Measurements from ENCODE around the gene MCF2L. TPM values are rescaled to one million over a fixed set of nuclear protein-coding genes. Genes with fewer than 3 reads are reported as not detected.

The MCF2L gene
- total and polyA plus RNA-seq, 5 donors from 2014 or later, result 0.34 to 22.2 (median 1.3) TPM

- Histone ChIP-seq H3K36me3 (ENCODE audit: control insufficient read depth, insufficient read depth, low read length) (no peaks in the 10 kb centered on the region), H3K9me3 (ENCODE audit: control insufficient read depth in 2 of 2, low read length in 2 of 2) (no peaks in the 10 kb centered on the region), H3K27ac (ENCODE audit: insufficient read depth, low read length, poor library complexity, severe bottlenecking) (no peak overlapping the region), H3K27me3 (ENCODE audit: control insufficient read depth, insufficient read depth, low read length) (peaks cover 2% of the 10 kb centered on the region), H3K4me1 (ENCODE audit: control insufficient read depth, insufficient read depth, low read length, poor library complexity, severe bottlenecking) (no peaks in the 10 kb centered on the region), H3K4me3 (ENCODE audit: low read depth, low read length) (no peak overlapping the region)
- peaks cover 0 to 3% (median 0%) of the 10 kb centered on the region in 7 donors for H3K9me3 Mint-ChIP-seq
- H3K4me3 Mint-ChIP-seq, result no peak overlapping the region
- no peaks in the 10 kb centered on the region for H3K36me3 Mint-ChIP-seq
- H3K4me1 Mint-ChIP-seq, result no peaks in the 10 kb centered on the region
- no peak for ATAC-seq (ENCODE audit: low read depth in 2 of 2)
- no peak for DNase-seq
- H3K27me3 Mint-ChIP-seq, result peaks cover 9% of the 10 kb centered on the region
- H3K27ac Mint-ChIP-seq, result no peak overlapping the region
These were observed 147.3 kb downstream of the MCF2L start for GRCh38 chr13:113116206-113116800.

DNA sequence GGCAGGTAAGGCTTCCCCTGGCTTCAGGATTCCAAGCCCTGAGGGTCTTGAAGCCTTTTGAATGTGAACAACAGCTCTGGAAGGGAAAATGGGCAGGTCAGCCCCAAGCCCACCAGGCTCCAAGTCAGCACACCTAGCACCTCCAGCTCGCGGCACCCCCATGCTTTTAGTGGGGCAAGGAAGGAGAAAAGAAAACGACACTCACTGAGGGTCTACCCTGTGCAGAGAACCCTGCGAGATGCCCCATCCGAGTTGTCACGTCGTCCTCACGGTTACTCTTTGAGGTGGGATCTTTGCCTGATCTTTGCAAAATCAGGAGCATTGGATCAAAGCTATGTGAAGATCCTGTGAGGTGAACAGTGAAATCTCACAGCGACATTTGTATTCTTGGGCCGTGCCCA is 147.9 kb downstream of the MCF2L start:
- H3K27me3 ChIP-seq (ENCODE audit: control insufficient read depth, insufficient read depth, low read length), result peaks cover under 1% of the 10 kb centered on the region
- no peaks in the 10 kb centered on the region for H3K9me3 ChIP-seq (ENCODE audit: control insufficient read depth in 2 of 2, low read length in 2 of 2)
- no peaks in the 10 kb centered on the region for H3K4me1 Mint-ChIP-seq
- no peak overlapping the region for H3K27ac Mint-ChIP-seq
- no peak overlapping the region for H3K4me3 ChIP-seq (ENCODE audit: low read depth, low read length)
- DNase-seq, result no peak
- H3K4me1 ChIP-seq (ENCODE audit: control insufficient read depth, insufficient read depth, low read length, poor library complexity, severe bottlenecking), result no peaks in the 10 kb centered on the region
- no peak for ATAC-seq (ENCODE audit: low read depth in 2 of 2)
- peaks cover 9% of the 10 kb centered on the region for H3K27me3 Mint-ChIP-seq
- no peak overlapping the region for H3K4me3 Mint-ChIP-seq
- no peaks in the 10 kb centered on the region for H3K36me3 Mint-ChIP-seq
- H3K27ac ChIP-seq (ENCODE audit: insufficient read depth, low read length, poor library complexity, severe bottlenecking), result no peak overlapping the region
- peaks cover 0 to 3% (median 0%) of the 10 kb centered on the region in 7 donors for H3K9me3 Mint-ChIP-seq
- no peaks in the 10 kb centered on the region for H3K36me3 ChIP-seq (ENCODE audit: control insufficient read depth, insufficient read depth, low read length)

DNA sequence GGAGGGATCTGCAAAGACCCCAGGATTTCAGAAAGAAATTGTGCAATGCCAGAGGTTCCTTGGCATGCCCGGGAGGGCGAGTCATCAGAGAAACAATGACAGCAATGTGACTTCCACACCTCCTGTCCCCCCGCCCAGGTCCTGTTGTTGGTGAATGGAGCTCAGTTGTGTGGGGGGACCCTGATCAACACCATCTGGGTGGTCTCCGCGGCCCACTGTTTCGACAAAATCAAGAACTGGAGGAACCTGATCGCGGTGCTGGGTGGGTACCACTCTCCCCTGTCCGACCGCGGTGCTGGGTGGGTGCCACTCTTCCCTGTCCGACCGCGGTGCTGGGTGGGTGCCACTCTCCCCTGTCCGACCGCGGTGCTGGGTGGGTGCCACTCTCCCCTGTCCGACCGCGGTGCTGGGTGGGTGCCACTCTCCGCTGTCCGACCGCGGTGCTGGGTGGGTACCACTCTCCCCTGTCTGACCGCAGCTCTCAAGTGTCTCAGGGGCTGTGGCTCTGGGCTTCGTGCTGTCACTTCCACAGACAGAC is 148.4 kb downstream of the MCF2L start:
- Mint-ChIP-seq H3K9me3 (peaks cover 0 to 3% (median 0%) of the 10 kb centered on the region in 7 donors), H3K4me3 (no peak overlapping the region), H3K27me3 (peaks cover 9% of the 10 kb centered on the region), H3K4me1 (no peaks in the 10 kb centered on the region), H3K27ac (no peak overlapping the region), H3K36me3 (no peaks in the 10 kb centered on the region)
- DNase-seq (no peak), ATAC-seq (ENCODE audit: low read depth in 2 of 2) (no peak)
- Histone ChIP-seq H3K4me3 (ENCODE audit: low read depth, low read length) (no peak overlapping the region), H3K9me3 (ENCODE audit: control insufficient read depth in 2 of 2, low read length in 2 of 2) (no peaks in the 10 kb centered on the region), H3K27ac (ENCODE audit: insufficient read depth, low read length, poor library complexity, severe bottlenecking) (no peak overlapping the region), H3K4me1 (ENCODE audit: control insufficient read depth, insufficient read depth, low read length, poor library complexity, severe bottlenecking) (no peaks in the 10 kb centered on the region), H3K36me3 (ENCODE audit: control insufficient read depth, insufficient read depth, low read length) (no peaks in the 10 kb centered on the region), H3K27me3 (ENCODE audit: control insufficient read depth, insufficient read depth, low read length) (no peaks in the 10 kb centered on the region)

- Mint-ChIP-seq H3K4me1 (no peaks in the 10 kb centered on the region), H3K27me3 (peaks cover 9% of the 10 kb centered on the region), H3K9me3 (peaks cover 0 to 3% (median 0%) of the 10 kb centered on the region in 7 donors), H3K27ac (no peak overlapping the region), H3K36me3 (no peaks in the 10 kb centered on the region), H3K4me3 (no peak overlapping the region)
- H3K27ac ChIP-seq (ENCODE audit: insufficient read depth, low read length, poor library complexity, severe bottlenecking), result no peak overlapping the region
- H3K9me3 ChIP-seq (ENCODE audit: control insufficient read depth in 2 of 2, low read length in 2 of 2), result no peaks in the 10 kb centered on the region
- H3K4me3 ChIP-seq (ENCODE audit: low read depth, low read length), result no peak overlapping the region
- no peak for DNase-seq
- no peaks in the 10 kb centered on the region for H3K27me3 ChIP-seq (ENCODE audit: control insufficient read depth, insufficient read depth, low read length)
- ATAC-seq (ENCODE audit: low read depth in 2 of 2), result no peak
- no peaks in the 10 kb centered on the region for H3K36me3 ChIP-seq (ENCODE audit: control insufficient read depth, insufficient read depth, low read length)
- no peaks in the 10 kb centered on the region for H3K4me1 ChIP-seq (ENCODE audit: control insufficient read depth, insufficient read depth, low read length, poor library complexity, severe bottlenecking)
These were observed 148.9 kb downstream of the MCF2L start for GRCh38 chr13:113117911-113118260.

GRCh38 chr13:113118261-113119021 is 149.4 kb downstream of the MCF2L start:
- Mint-ChIP-seq H3K4me3 (no peak overlapping the region), H3K9me3 (peaks cover 0 to 3% (median 0%) of the 10 kb centered on the region in 7 donors), H3K27me3 (peaks cover 9% of the 10 kb centered on the region), H3K4me1 (no peaks in the 10 kb centered on the region), H3K36me3 (no peaks in the 10 kb centered on the region), H3K27ac (no peak overlapping the region)
- Histone ChIP-seq H3K4me1 (ENCODE audit: control insufficient read depth, insufficient read depth, low read length, poor library complexity, severe bottlenecking) (no peaks in the 10 kb centered on the region), H3K36me3 (ENCODE audit: control insufficient read depth, insufficient read depth, low read length) (no peaks in the 10 kb centered on the region), H3K27ac (ENCODE audit: insufficient read depth, low read length, poor library complexity, severe bottlenecking) (no peak overlapping the region), H3K9me3 (ENCODE audit: control insufficient read depth in 2 of 2, low read length in 2 of 2) (no peaks in the 10 kb centered on the region), H3K27me3 (ENCODE audit: control insufficient read depth, insufficient read depth, low read length) (no peaks in the 10 kb centered on the region), H3K4me3 (ENCODE audit: low read depth, low read length) (no peak overlapping the region)
- no peak for DNase-seq
- ATAC-seq (ENCODE audit: low read depth in 2 of 2), result no peak

- H3K27me3 ChIP-seq (ENCODE audit: control insufficient read depth, insufficient read depth, low read length), result no peaks in the 10 kb centered on the region
- no peaks in the 10 kb centered on the region for H3K36me3 ChIP-seq (ENCODE audit: control insufficient read depth, insufficient read depth, low read length)
- Mint-ChIP-seq H3K9me3 (peaks cover 0 to 3% (median 0%) of the 10 kb centered on the region in 7 donors), H3K4me1 (no peaks in the 10 kb centered on the region), H3K27me3 (peaks cover 9% of the 10 kb centered on the region), H3K27ac (peak overlapping the region in 1 of 3 donors; percentile 20), H3K4me3 (no peak overlapping the region), H3K36me3 (no peaks in the 10 kb centered on the region)
- DNase-seq, result no peak
- no peak overlapping the region for H3K27ac ChIP-seq (ENCODE audit: insufficient read depth, low read length, poor library complexity, severe bottlenecking)
- no peak overlapping the region for H3K4me3 ChIP-seq (ENCODE audit: low read depth, low read length)
- no peaks in the 10 kb centered on the region for H3K4me1 ChIP-seq (ENCODE audit: control insufficient read depth, insufficient read depth, low read length, poor library complexity, severe bottlenecking)
- ATAC-seq (ENCODE audit: low read depth in 2 of 2), result no peak
- H3K9me3 ChIP-seq (ENCODE audit: control insufficient read depth in 2 of 2, low read length in 2 of 2), result no peaks in the 10 kb centered on the region
These were observed 150.3 kb downstream of the MCF2L start for GRCh38 chr13:113119166-113119821.

DNA sequence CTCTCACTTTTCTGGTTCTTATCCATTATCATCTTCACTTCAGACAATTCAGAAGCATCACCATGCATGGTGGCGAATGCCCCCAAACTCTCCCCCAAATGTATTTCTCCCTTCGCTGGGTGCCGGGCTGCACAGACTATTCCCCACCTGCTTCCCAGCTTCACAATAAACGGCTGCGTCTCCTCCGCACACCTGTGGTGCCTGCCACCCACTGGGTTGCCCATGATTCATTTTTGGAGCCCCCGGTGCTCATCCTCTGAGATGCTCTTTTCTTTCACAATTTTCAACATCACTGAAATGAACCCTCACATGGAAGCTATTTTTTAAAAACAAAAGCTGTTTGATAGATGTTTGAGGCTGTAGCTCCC is 150.8 kb downstream of the MCF2L start:
- H3K27me3 ChIP-seq (ENCODE audit: control insufficient read depth, insufficient read depth, low read length), result no peaks in the 10 kb centered on the region
- H3K36me3 ChIP-seq (ENCODE audit: control insufficient read depth, insufficient read depth, low read length), result no peaks in the 10 kb centered on the region
- Mint-ChIP-seq H3K4me1 (no peaks in the 10 kb centered on the region), H3K36me3 (no peaks in the 10 kb centered on the region), H3K4me3 (no peak overlapping the region), H3K27ac (no peak overlapping the region), H3K9me3 (peaks cover 0 to 3% (median 0%) of the 10 kb centered on the region in 7 donors), H3K27me3 (peaks cover 9% of the 10 kb centered on the region)
- DNase-seq (no peak), ATAC-seq (ENCODE audit: low read depth in 2 of 2) (no peak)
- no peak overlapping the region for H3K4me3 ChIP-seq (ENCODE audit: low read depth, low read length)
- H3K4me1 ChIP-seq (ENCODE audit: control insufficient read depth, insufficient read depth, low read length, poor library complexity, severe bottlenecking), result no peaks in the 10 kb centered on the region
- no peaks in the 10 kb centered on the region for H3K9me3 ChIP-seq (ENCODE audit: control insufficient read depth in 2 of 2, low read length in 2 of 2)
- H3K27ac ChIP-seq (ENCODE audit: insufficient read depth, low read length, poor library complexity, severe bottlenecking), result no peak overlapping the region
